ENCODE data around the gene LIPC. TPM values are rescaled to one million over a fixed set of nuclear protein-coding genes. Genes with fewer than 3 reads are reported as not detected.
A peak's percentile ranks its signal among the peaks of the same experiment; 100 is the strongest.

LIPC gene
- total and polyA plus RNA-seq, 9 of the 15 experiments (the other 6 are each of a cell fraction or from before 2014, with no cell fraction given) = 0.07 to 0.41 (median 0.11) TPM; not detected in 2

GRCh38 chr15:58551764-58552504, 120.1 kb downstream of the LIPC start (continued):
- TF ChIP-seq FOXK2 (conservative IDR thresholded peaks at IDR 0.05 in 1 of 2, IDR thresholded peaks at IDR 0.05 in 1 of 2; ENCODE audit: low read depth in 2 of 2) (peak; percentile 54 to 62; a peak in 2 of 4 replicates), ZNF589 (CRISPR knock-in tag; IDR thresholded peaks at IDR 0.05; ENCODE audit: low read depth) (peak; percentile 34; the same call in 1 of the 2 replicates), CBX1 (IDR thresholded peaks at IDR 0.05; ENCODE audit: low read depth) (no peak), CHD2 (IDR thresholded peaks at IDR 0.05; ENCODE audit: low read depth, low read length) (0 out of 2 replicates have a peak, but pooled peaks have one; percentile 33), PCBP1 (IDR thresholded peaks at IDR 0.05; ENCODE audit: low read depth, low read length, poor library complexity, severe bottlenecking) (no peak), ARID1B (IDR thresholded peaks at IDR 0.05) (peak; percentile 85), DMBX1 (CRISPR knock-in tag; IDR thresholded peaks at IDR 0.05; ENCODE audit: borderline replicate concordance) (no peak), ZNF551 (CRISPR knock-in tag; IDR thresholded peaks at IDR 0.05) (no peak), ARID2 (IDR thresholded peaks at IDR 0.05) (no peak), MAZ (CRISPR knock-in tag; conservative IDR thresholded peaks at IDR 0.05 in 1 of 2, IDR thresholded peaks at IDR 0.05 in 1 of 2) (0 out of 4 replicates have a peak, but pooled peaks of 1 of the 2 experiments have one; percentile 24), ASH1L (IDR thresholded peaks at IDR 0.05; ENCODE audit: borderline replicate concordance, low read depth, partially characterized antibody) (no peak)
- TF ChIP-seq, protein P1, sequence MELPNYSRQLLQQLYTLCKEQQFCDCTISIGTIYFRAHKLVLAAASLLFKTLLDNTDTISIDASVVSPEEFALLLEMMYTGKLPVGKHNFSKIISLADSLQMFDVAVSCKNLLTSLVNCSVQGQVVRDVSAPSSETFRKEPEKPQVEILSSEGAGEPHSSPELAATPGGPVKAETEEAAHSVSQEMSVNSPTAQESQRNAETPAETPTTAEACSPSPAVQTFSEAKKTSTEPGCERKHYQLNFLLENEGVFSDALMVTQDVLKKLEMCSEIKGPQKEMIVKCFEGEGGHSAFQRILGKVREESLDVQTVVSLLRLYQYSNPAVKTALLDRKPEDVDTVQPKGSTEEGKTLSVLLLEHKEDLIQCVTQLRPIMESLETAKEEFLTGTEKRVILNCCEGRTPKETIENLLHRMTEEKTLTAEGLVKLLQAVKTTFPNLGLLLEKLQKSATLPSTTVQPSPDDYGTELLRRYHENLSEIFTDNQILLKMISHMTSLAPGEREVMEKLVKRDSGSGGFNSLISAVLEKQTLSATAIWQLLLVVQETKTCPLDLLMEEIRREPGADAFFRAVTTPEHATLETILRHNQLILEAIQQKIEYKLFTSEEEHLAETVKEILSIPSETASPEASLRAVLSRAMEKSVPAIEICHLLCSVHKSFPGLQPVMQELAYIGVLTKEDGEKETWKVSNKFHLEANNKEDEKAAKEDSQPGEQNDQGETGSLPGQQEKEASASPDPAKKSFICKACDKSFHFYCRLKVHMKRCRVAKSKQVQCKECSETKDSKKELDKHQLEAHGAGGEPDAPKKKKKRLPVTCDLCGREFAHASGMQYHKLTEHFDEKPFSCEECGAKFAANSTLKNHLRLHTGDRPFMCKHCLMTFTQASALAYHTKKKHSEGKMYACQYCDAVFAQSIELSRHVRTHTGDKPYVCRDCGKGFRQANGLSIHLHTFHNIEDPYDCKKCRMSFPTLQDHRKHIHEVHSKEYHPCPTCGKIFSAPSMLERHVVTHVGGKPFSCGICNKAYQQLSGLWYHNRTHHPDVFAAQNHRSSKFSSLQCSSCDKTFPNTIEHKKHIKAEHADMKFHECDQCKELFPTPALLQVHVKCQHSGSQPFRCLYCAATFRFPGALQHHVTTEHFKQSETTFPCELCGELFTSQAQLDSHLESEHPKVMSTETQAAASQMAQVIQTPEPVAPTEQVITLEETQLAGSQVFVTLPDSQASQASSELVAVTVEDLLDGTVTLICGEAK (IDR thresholded peaks at IDR 0.05) = 0 out of 2 replicates have a peak, but pooled peaks have one; percentile 27
- TF ChIP-seq, protein P1 (CRISPR knock-in tag; IDR thresholded peaks at IDR 0.05) = no peak
- TF ChIP-seq, protein P2, sequence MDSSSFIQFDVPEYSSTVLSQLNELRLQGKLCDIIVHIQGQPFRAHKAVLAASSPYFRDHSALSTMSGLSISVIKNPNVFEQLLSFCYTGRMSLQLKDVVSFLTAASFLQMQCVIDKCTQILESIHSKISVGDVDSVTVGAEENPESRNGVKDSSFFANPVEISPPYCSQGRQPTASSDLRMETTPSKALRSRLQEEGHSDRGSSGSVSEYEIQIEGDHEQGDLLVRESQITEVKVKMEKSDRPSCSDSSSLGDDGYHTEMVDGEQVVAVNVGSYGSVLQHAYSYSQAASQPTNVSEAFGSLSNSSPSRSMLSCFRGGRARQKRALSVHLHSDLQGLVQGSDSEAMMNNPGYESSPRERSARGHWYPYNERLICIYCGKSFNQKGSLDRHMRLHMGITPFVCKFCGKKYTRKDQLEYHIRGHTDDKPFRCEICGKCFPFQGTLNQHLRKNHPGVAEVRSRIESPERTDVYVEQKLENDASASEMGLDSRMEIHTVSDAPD (CRISPR knock-in tag; IDR thresholded peaks at IDR 0.05) = no peak
- TF ChIP-seq, protein P3, sequence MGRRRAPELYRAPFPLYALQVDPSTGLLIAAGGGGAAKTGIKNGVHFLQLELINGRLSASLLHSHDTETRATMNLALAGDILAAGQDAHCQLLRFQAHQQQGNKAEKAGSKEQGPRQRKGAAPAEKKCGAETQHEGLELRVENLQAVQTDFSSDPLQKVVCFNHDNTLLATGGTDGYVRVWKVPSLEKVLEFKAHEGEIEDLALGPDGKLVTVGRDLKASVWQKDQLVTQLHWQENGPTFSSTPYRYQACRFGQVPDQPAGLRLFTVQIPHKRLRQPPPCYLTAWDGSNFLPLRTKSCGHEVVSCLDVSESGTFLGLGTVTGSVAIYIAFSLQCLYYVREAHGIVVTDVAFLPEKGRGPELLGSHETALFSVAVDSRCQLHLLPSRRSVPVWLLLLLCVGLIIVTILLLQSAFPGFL (CRISPR knock-in tag; IDR thresholded peaks at IDR 0.05) = no peak
